HepG2 (cell line): ENCODE data around the gene CABLES2. TPM values are rescaled to one million over a fixed set of nuclear protein-coding genes. Genes with fewer than 3 reads are reported as not detected.

ENCODE experiments used
- FOSL2 ChIP-seq: sonication (generic); formaldehyde crosslinking; IDR thresholded peaks from 2 replicates; pipeline ENCODE4 v1.4.0; 2020; ENCODE audit warnings: missing genetic modification reagents
- KLF6 ChIP-seq: IDR thresholded peaks from 2 replicates; pipeline ENCODE4 v1.8.0; 2016; ENCODE audit warnings: missing biosample characterization, missing genetic modification reagents
- MLX ChIP-seq: IDR thresholded peaks from 2 replicates; pipeline ENCODE4 v1.6.1; 2016
- MTA3 ChIP-seq: sonication (generic); formaldehyde crosslinking; IDR thresholded peaks from 2 replicates; pipeline ENCODE4 v1.4.0; 2020; ENCODE audit warnings: missing genetic modification reagents
- NR1H2 ChIP-seq: sonication (generic); formaldehyde crosslinking; IDR thresholded peaks from 2 replicates; pipeline ENCODE4 v1.8.1; 2022; ENCODE audit warnings: low read depth, missing genetic modification reagents, borderline replicate concordance
- NR2C2 ChIP-seq: sonication (generic); formaldehyde crosslinking; IDR thresholded peaks from 2 replicates; pipeline ENCODE4 v1.4.0; 2020; ENCODE audit warnings: missing genetic modification reagents, mild to moderate bottlenecking, moderate library complexity, borderline replicate concordance
- PATZ1 ChIP-seq: sonication (generic); formaldehyde crosslinking; IDR thresholded peaks from 2 replicates; pipeline ENCODE4 v1.4.0; 2020; ENCODE audit warnings: missing genetic modification reagents
- RARA ChIP-seq: IDR thresholded peaks from 2 replicates; pipeline ENCODE4 v1.6.1; 2016; ENCODE audit warnings: missing genetic modification reagents, missing compliant biosample characterization
- RARG ChIP-seq: sonication (generic); formaldehyde crosslinking; IDR thresholded peaks from 2 replicates; pipeline ENCODE4 v1.4.0; 2020; ENCODE audit warnings: low read depth, mild to moderate bottlenecking, missing genetic modification reagents
- RFXAP ChIP-seq: sonication (generic); formaldehyde crosslinking; IDR thresholded peaks from 2 replicates; pipeline ENCODE4 v1.4.0; 2020; ENCODE audit warnings: missing genetic modification reagents, borderline replicate concordance
- SAP130 ChIP-seq: IDR thresholded peaks from 2 replicates; pipeline ENCODE4 v1.6.1; 2016; ENCODE audit warnings: low read depth
- SATB2 ChIP-seq: sonication (generic); formaldehyde crosslinking; IDR thresholded peaks from 2 replicates; pipeline ENCODE4 v1.5.0; 2020; ENCODE audit warnings: missing genetic modification reagents
- SMARCE1 ChIP-seq: fragments of 450-650 bp; IDR thresholded peaks from 2 replicates; pipeline ENCODE4 v1.6.1; 2017; ENCODE audit warnings: borderline replicate concordance
- SRF ChIP-seq: IDR thresholded peaks from 2 replicates; pipeline ENCODE4 v1.6.1; 2011; ENCODE audit warnings: mild to moderate bottlenecking, low read depth, low read length, moderate library complexity
- TAF1 ChIP-seq: sonication (generic); formaldehyde crosslinking; IDR thresholded peaks from 2 replicates; pipeline ENCODE4 v1.4.0; 2020; ENCODE audit warnings: missing genetic modification reagents
- XBP1 ChIP-seq: sonication (generic); formaldehyde crosslinking; IDR thresholded peaks from 2 replicates; pipeline ENCODE4 v1.5.0; 2020; ENCODE audit warnings: missing genetic modification reagents
- ZBTB26 ChIP-seq: IDR thresholded peaks from 2 replicates; pipeline ENCODE4 v1.6.1; 2016; ENCODE audit warnings: missing compliant biosample characterization, missing genetic modification reagents, borderline replicate concordance
- ZBTB46 ChIP-seq: sonication (generic); formaldehyde crosslinking; IDR thresholded peaks from 2 replicates; pipeline ENCODE4 v1.4.0; 2020; ENCODE audit warnings: mild to moderate bottlenecking, missing genetic modification reagents, borderline replicate concordance
- ZNF205 ChIP-seq: IDR thresholded peaks from 2 replicates; pipeline ENCODE4 v1.6.1; 2018; ENCODE audit warnings: missing biosample characterization, missing genetic modification reagents
- ZNF274 ChIP-seq: sonication (generic); formaldehyde crosslinking; IDR thresholded peaks from 2 replicates; pipeline ENCODE4 v1.5.1; 2020; ENCODE audit warnings: mild to moderate bottlenecking, missing genetic modification reagents
- ZNF275 ChIP-seq: sonication (generic); formaldehyde crosslinking; IDR thresholded peaks from 2 replicates; pipeline ENCODE4 v1.8.0; 2022; ENCODE audit warnings: missing genetic modification reagents, mild to moderate bottlenecking, inconsistent platforms, borderline replicate concordance
- ZNF614 ChIP-seq: IDR thresholded peaks from 2 replicates; pipeline ENCODE4 v1.6.1; 2018; ENCODE audit warnings: missing biosample characterization, missing genetic modification reagents, inconsistent platforms, borderline replicate concordance
- ZNF660 ChIP-seq: sonication (generic); formaldehyde crosslinking; IDR thresholded peaks from 2 replicates; pipeline ENCODE4 v1.5.1; 2020; ENCODE audit warnings: mild to moderate bottlenecking, low read depth, missing genetic modification reagents, borderline replicate concordance
- ZNF678 ChIP-seq: sonication (generic); formaldehyde crosslinking; IDR thresholded peaks from 2 replicates; pipeline ENCODE4 v1.4.0; 2020; ENCODE audit warnings: mild to moderate bottlenecking, missing genetic modification reagents
- ZNF776 ChIP-seq: sonication (generic); formaldehyde crosslinking; IDR thresholded peaks from 2 replicates; pipeline ENCODE4 v1.4.0; 2020; ENCODE audit warnings: mild to moderate bottlenecking, missing genetic modification reagents
- polyA plus RNA-seq, 8 experiments: library from polyadenylated mRNA; depleted of rRNA in 3 of 8; stranded (reverse) in 7 of 8; unstranded in 1 of 8; fragments of >200 nt; fragmentation: Illumina TruSeq in 4 of 8; extraction: Trizol in 4 of 8; gene quantifications; 2 replicates each; pipeline versions ENCODE4 v1.2.1 to v1.2.3, GENCODE V29; 2011 to 2016; ENCODE audit warnings: low read depth in 4 of 8, missing spikeins in 1 of 8, mixed read lengths in 1 of 8; ENCODE audit not compliant: insufficient read depth in 1 of 8
- total RNA-seq, 5 experiments: library from RNA; depleted of rRNA; stranded (reverse); fragments of >200 nt; fragmentation: Illumina TruSeq; extraction: Trizol; gene quantifications; 2 replicates each; pipeline ENCODE4 v1.2.3, GENCODE V29; 2016; ENCODE audit warnings: low read depth in 1 of 5

Gene CABLES2
- total and polyA plus RNA-seq, 2 of the 13 experiments (the other 11 are each of a cell fraction or from before 2014, with no cell fraction given): 5.2 to 9.7 TPM

GRCh38 chr20:62370115-62370806, 36.8 kb downstream of the CABLES2 start (continued):
- TF ChIP-seq ZBTB46 (CRISPR knock-in tag) (peak; percentile 90; the same call in 1 of the 2 replicates), RARG (CRISPR knock-in tag) (no peak), ZNF776 (CRISPR knock-in tag) (no peak; the same call in none of the 2 replicates), SAP130 (CRISPR knock-in tag) (no peak; the same call in 1 of the 2 replicates), KLF6 (CRISPR knock-in tag) (no peak), ZNF678 (CRISPR knock-in tag) (no peak; the same call in 1 of the 2 replicates), TAF1 (no peak), PATZ1 (CRISPR knock-in tag) (peak; percentile 52), SATB2 (no peak), RFXAP (CRISPR knock-in tag) (no peak), RARA (peak; percentile 90), FOSL2 (CRISPR knock-in tag) (peak; percentile 86), NR2C2 (CRISPR knock-in tag) (peak; percentile 28; the same call in 1 of the 2 replicates), MLX (no peak), ZNF274 (CRISPR knock-in tag) (no peak), ZNF660 (CRISPR knock-in tag) (no peak), SRF (no peak), SMARCE1 (no peak), XBP1 (CRISPR knock-in tag) (no peak), MTA3 (CRISPR knock-in tag) (0 out of 2 replicates have a peak, but pooled peaks have one; percentile 80), ZBTB26 (no peak), ZNF205 (CRISPR knock-in tag) (no peak), ZNF614 (CRISPR knock-in tag) (0 out of 2 replicates have a peak, but pooled peaks have one; percentile 19), NR1H2 (CRISPR knock-in tag) (no peak), ZNF275 (CRISPR knock-in tag) (no peak)
